ENCODE measurements around the gene CD177. TPM values are rescaled to one million over a fixed set of nuclear protein-coding genes. Genes with fewer than 3 reads are reported as not detected.
A peak's percentile ranks its signal among the peaks of the same experiment; 100 is the strongest.
"Not testable (repeated sequence)": the region's sequence is repeated elsewhere in the genome, so short reads cannot be mapped to it uniquely, and the experiment has no call there.

Gene CD177
- polyA plus RNA-seq, 2 of the 4 experiments (the other 2 are of a cell fraction) = 0.03 to 0.05 TPM

- H3K4me3 ChIP-seq; DNase-seq (ENCODE audit: low read depth in 1 of 2, low spot score in 1 of 2); H3K4me1 ChIP-seq; POLR2A ChIA-PET; CTCF ChIA-PET; FAIRE-seq; H3K9me3 ChIP-seq; ATAC-seq; H3K27ac ChIP-seq; H3K4me2 ChIP-seq: not testable (repeated sequence)
- WGBS (ENCODE audit: missing lambda C conversion rate) = 76% methylated on average over 7 of the region's 7 CpGs
Observed at GRCh38 chr19:43383254-43383653, 29.8 kb downstream of the CD177 start.

- H3K27ac ChIP-seq; CTCF ChIA-PET; POLR2A ChIA-PET; FAIRE-seq; H3K4me3 ChIP-seq; H3K9me3 ChIP-seq; H3K4me1 ChIP-seq; ATAC-seq; H3K4me2 ChIP-seq; DNase-seq (ENCODE audit: low read depth in 1 of 2, low spot score in 1 of 2): not testable (repeated sequence)
- WGBS (ENCODE audit: missing lambda C conversion rate) = 35% methylated on average over 3 of the region's 3 CpGs
Observed at GRCh38 chr19:43383759-43384158, 30.3 kb downstream of the CD177 start.

GRCh38 chr19:43390903-43391551, 37.5 kb downstream of the CD177 start:
- H3K4me2 ChIP-seq; CTCF ChIA-PET; H3K4me1 ChIP-seq; FAIRE-seq; ATAC-seq; POLR2A ChIA-PET; H3K27ac ChIP-seq; DNase-seq (ENCODE audit: low read depth in 1 of 2, low spot score in 1 of 2); H3K4me3 ChIP-seq; H3K9me3 ChIP-seq: not testable (repeated sequence)
- 46% methylated on average over 11 of the region's 11 CpGs for WGBS (ENCODE audit: missing lambda C conversion rate)

DNA sequence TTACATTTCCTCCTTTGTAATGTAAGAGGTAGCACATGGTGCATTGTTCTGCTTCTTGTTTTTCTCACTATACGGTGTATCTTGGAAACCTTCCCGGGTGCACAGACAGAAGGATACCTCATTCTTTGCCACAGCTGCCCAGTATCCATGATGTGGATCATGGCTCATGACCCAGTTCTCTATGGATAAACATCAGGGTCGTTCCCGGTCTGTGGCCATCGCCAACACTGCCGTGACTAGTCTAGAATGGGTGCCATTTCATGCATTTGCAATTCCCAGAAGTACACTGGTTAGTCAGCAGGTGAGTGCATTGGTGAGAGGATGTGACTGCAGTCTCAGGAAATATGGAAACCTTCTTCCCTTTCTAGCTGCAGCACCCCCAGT, 38.1 kb downstream of the CD177 start:
- H3K4me3 ChIP-seq; H3K9me3 ChIP-seq; H3K4me2 ChIP-seq; DNase-seq (ENCODE audit: low read depth in 1 of 2, low spot score in 1 of 2); H3K27ac ChIP-seq; POLR2A ChIA-PET; CTCF ChIA-PET; ATAC-seq; H3K4me1 ChIP-seq; FAIRE-seq: not testable (repeated sequence)
- 43% methylated on average over 6 of the region's 6 CpGs for WGBS (ENCODE audit: missing lambda C conversion rate)

DNA sequence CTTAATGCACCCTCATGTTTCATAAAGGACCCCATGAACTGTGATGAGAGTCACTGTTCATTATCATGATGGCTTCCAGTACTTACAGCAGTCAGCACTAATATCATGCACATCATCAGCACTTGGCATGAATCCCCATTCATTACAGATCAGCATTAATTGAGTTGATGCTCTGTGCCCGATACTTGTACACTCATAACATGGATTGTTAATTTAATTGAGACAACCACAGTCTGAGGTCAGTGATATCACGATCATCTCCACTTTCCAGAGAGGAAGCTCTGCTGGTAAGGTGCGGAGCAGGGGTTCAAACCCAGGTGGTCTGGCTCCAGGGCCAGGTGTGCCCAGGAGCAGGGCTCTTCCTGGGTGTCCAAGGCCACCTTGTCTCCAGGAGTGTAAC, 40.0 kb downstream of the CD177 start:
- 39% methylated on average over 3 of the region's 3 CpGs for WGBS (ENCODE audit: missing lambda C conversion rate)
- H3K9me3 ChIP-seq; ATAC-seq; H3K4me1 ChIP-seq; H3K4me2 ChIP-seq; H3K27ac ChIP-seq; POLR2A ChIA-PET; H3K4me3 ChIP-seq; DNase-seq (ENCODE audit: low read depth in 1 of 2, low spot score in 1 of 2); FAIRE-seq: not testable (repeated sequence)
- CTCF ChIA-PET = interaction anchor here (0.6 kb wide), 1 partner anchor 88 kb away, joined by 4 read pairs; no protein-coding TSS in a partner anchor

DNA sequence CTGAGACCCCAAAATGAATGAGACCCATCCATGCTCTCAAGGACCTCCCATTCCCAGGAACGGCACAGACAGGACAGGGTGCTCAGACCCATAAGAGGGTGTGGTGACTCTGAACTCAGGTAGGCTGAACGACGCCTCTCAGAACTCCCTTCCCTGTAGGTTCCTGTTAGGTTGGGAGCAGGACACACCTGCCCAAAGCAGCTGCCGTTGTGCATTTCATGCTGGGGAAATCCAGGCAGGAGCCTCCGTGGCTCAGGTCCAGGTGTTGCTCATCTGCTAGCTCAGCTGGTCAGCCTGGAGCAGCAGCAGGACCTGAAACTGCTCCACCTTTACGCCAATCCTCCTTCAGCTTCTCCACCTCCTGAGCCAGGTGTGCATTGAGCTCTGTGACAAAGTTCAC, 42.1 kb downstream of the CD177 start:
- ChIA-PET POLR2A (no interaction called here), CTCF (interaction anchor here (1.3 to 1.7 kb wide), 2 partner anchors 30 to 115 kb away, joined by 3 to 4 read pairs; no protein-coding TSS in a partner anchor)
- FAIRE-seq (no peak), DNase-seq (ENCODE audit: low read depth in 1 of 2, low spot score in 1 of 2) (no peak), ATAC-seq (peak in 1 of 2 experiments; percentile 30; a peak in 3 of 6 replicates)
- TF ChIP-seq SMC3 (IDR thresholded peaks at IDR 0.05) (no peak), RNF2 (IDR thresholded peaks at IDR 0.05; ENCODE audit: borderline replicate concordance, low read depth) (no peak), GATA3 (IDR thresholded peaks at IDR 0.05; ENCODE audit: borderline replicate concordance) (no peak), RARB (CRISPR knock-in tag; IDR thresholded peaks at IDR 0.05) (no peak), CHD4 (IDR thresholded peaks at IDR 0.05; ENCODE audit: borderline replicate concordance) (no peak), HMGXB4 (CRISPR knock-in tag; IDR thresholded peaks at IDR 0.05; ENCODE audit: borderline replicate concordance) (no peak), ATOH8 (CRISPR knock-in tag; IDR thresholded peaks at IDR 0.05; ENCODE audit: low read depth) (no peak), NPAS2 (CRISPR knock-in tag; IDR thresholded peaks at IDR 0.05; ENCODE audit: borderline replicate concordance) (no peak), HOXB5 (CRISPR knock-in tag; IDR thresholded peaks at IDR 0.05) (no peak), KDM5A (IDR thresholded peaks at IDR 0.05) (no peak), CBX8 (IDR thresholded peaks at IDR 0.05) (no peak), HDAC2 (IDR thresholded peaks at IDR 0.05) (no peak), HEYL (CRISPR knock-in tag; IDR thresholded peaks at IDR 0.05) (no peak), ESRRA (IDR thresholded peaks at IDR 0.05; ENCODE audit: borderline replicate concordance, low read length) (no peak), EHF (CRISPR knock-in tag; IDR thresholded peaks at IDR 0.05) (no peak), CBX2 (IDR thresholded peaks at IDR 0.05; ENCODE audit: borderline replicate concordance, low read depth) (no peak), JUNB (IDR thresholded peaks at IDR 0.05) (no peak), SREBF2 (IDR thresholded peaks at IDR 0.05) (no peak)
- TF ChIP-seq, protein P1, sequence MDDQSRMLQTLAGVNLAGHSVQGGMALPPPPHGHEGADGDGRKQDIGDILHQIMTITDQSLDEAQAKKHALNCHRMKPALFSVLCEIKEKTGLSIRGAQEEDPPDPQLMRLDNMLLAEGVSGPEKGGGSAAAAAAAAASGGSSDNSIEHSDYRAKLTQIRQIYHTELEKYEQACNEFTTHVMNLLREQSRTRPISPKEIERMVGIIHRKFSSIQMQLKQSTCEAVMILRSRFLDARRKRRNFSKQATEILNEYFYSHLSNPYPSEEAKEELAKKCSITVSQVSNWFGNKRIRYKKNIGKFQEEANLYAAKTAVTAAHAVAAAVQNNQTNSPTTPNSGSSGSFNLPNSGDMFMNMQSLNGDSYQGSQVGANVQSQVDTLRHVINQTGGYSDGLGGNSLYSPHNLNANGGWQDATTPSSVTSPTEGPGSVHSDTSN (IDR thresholded peaks at IDR 0.05) = no peak
- no peaks in the 10 kb centered on the region for H3K9me3 ChIP-seq
- WGBS (ENCODE audit: missing lambda C conversion rate) = 16% methylated on average over 6 of the region's 6 CpGs
- H3K27ac ChIP-seq = no peak overlapping the region
- H3K4me1 ChIP-seq = no peaks in the 10 kb centered on the region
- H3K4me2 ChIP-seq = no peak overlapping the region
- no peak overlapping the region for H3K4me3 ChIP-seq

All from A549 (cell line).